Activated CD8-positive, alpha-beta memory T cell treated with anti-CD3 and anti-CD28 coated beads for 48 hours (primary cell): ENCODE data around the gene IFT74.
"Not testable (repeated sequence)": the region's sequence is repeated elsewhere in the genome, so short reads cannot be mapped to it uniquely, and the experiment has no call there.

ENCODE experiments used
- DNase-seq, 3 experiments: peaks; one replicate each; pipeline ENCODE4 v3.0.0-alpha.2; 2020; ENCODE audit warnings: low read depth in 2 of 3, low spot score in 2 of 3

IFT74 gene

DNA sequence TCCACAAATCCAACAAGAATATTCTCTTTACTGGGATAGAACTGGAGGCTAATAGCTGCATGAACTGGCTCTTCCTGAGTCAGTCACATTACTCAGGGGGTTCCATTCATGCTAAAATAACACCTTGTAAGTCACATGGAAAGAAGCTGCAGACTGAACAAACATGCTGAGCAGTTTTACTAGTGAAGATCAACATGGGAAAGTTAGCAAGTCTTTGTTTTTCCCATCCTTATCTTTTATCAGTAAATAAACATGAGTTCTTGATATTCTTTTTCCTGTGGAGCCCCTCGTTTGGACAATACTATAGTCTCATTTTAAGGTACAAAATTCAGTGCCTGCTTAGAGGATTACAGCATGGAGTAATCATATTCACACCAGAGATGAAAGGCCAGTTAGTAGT is 109.1 kb downstream of the IFT74 start:
- DNase-seq: no peak

DNA sequence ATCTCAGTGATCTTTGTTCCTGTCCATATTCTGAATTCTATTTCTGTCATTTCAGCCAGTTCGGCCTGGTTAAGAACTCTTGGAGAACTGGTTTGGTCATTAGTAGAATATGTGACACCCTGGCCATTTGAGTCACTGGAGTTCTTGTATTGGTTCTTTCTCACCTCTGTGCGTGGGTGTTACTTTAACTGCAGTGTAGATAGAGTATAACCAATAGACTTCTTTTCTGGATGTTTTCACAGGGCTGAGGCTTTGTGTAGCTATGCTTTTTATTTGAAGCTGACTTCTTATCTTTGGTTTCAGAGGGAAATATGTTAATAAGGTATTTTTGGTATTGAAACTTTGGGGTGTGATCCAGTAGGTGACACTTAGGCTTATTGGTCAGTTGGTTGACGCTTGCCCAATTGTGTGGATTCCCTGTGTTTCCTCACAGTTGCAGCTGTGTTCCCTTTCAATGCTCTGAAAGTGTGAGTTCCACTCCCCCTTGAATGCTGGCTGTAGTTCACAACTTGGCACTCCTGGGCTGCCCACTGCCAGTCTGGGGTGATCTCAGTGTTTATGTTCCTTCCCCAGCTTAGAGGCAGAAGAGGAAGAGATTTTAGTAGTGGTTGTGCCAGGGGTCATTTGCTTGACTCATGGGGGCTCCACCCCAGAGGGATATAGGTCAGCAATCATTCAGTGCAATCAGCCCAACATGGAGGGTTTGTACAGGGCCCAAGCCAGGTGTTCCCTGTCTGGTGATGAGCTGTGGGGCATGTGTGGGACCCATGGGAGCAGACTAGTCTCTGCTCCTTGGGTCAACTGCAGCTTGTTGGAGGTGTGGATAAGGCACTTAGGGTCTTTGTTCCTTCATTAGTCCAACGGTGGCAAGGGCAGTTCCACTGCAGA is 117.9 kb downstream of the IFT74 start:
- DNase-seq: no peak

DNA sequence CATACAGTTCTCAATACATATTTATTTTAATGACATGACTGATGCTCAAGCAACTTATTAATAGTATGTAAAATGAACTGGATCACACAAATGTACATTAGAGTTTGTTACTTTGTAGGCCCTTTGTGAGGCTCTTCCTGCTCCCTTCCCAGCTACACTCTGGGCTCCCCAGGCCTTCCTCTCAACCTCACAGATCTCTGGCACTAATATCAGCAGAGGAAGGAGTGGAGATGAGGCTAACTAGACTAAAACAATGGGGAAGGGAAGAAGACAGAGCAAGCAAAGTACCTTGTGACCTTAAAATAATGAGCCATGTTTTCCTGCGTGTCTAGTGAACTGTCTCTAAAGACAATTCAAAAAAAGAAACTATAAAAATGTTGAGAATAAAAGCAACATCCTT is 122.5 kb downstream of the IFT74 start:
- no peak for DNase-seq

DNA sequence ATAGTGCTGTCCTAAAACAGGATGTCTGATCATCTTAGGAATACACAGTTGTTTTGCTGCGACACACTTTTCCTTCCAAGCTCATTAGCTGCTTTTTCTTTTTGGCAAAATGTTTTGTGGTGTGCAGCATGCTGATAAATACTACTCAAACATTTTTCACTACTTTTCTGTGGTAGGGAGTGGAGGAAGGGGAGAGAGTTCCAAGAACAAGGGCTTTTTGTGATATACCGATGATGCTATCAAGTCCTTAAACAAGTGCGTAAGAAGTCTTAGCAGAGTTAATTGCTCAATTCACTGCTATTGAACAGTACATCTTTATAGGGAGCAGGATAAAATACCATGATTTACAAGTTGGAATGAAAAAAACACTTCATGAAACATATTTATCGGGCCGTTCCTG is 129.2 kb downstream of the IFT74 start:
- DNase-seq: no peak

DNA sequence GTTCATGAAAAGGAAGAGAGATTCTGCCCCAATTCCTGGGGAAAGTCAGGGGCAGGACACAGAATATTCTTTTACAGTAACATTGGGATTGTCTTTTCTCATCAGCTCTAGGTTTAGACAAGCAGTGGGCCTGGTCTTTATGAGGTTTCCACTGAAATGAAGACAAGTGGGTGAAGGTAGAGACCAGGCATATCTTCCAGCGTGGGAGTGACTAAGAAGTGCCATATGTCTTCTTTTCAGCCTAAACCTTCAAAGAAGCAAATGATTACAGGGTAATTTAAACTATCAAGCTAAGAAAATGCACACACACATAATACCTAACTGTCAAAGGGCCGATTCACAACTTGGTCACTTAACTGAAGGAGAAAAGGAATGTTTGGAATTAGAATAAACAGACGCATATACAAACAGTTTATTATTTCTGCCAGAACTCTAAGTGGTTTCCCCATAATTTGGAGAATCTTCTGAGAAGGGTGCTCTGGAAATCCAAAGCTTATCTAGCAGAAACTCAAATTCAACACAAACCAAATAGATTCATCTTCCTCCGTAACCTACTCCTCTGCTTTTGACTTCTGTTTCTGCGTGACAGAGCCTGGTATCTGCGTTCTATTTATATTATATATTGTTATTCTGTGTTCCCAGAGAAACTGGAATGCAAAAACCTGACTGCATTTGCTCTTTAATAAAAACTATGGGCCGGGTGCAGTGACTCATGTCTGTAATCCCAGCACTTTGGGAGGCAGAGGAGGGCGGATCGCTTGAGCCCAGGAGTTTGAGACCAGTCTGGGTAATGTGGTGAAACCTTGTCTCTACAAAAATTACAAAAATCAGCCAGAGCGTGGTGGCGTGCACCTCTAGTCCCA is 130.8 kb downstream of the IFT74 start:
- DNase-seq: no peak

DNA sequence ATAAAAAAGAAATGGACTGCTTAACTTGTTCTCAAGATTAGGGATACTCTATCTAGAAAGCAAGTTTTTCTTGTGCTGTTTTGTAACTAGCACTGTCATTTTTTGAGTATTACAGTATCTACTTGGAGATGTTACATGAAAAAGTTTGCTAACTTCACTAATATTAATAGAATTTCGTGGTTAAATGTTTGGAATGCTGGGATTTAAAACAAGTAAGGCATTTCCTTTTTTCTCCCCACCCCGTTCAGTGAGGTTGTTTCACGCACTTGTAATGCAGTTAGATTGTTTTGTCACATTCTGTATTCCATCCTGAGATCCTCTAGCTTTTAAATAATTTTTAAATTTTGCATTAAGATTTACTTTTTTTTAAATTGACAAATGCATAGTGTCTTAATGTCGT is 132.8 kb downstream of the IFT74 start:
- no peak for DNase-seq

DNA sequence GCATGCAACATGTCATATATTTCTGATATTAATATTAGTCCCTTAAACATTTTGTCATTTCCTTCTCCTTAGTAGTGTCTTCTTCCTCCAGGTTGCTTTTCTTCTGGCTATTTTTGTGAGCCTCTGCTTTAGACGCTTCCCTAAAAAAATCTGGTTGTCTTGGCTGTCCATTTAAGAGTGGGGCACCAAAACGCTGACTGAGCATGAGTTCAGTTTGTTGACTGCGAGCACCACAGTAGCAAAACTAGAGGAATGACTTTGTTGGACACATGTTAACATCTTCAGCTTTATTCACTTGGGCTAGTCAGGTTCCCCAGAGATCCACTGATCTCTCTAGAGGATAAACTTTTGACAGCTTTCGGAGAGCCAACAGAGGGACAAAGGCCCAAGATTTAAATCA is 133.5 kb downstream of the IFT74 start:
- no peak for DNase-seq

DNA sequence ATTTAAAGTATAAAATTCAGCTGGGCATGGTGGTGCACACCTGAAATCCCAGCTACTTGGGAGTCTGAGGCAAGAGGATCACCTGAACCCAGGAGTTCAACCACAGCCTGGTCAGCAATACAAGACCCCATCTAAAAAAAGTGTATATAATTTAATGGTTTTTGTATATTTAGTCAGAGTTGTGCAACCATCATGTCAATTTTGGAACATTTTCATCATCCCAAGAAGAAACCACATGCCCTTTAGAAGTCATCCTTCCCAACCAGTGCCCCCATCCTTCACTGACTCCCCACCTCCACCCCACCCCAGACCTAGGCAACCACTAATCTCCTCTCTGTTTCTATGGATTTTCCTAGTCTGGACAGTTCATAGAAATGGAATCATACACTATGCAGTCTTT is 134.0 kb downstream of the IFT74 start:
- no peak for DNase-seq

DNA sequence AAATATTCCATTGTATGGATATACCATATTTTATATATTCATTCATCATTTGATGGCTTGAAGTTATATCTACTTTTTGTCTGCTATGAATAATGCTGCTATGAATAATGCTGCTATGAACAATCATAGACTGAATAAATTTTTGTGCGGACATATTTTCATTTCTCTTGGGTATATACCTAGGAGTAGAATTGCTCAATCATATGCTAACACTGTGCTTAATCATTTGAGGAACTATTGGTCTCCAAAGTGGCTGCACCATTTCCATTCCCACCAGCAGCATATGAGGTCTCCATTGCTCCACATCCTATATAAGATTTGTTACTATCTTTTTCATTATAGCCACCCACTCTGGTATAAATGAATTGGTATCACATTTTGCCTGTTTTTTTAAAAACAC is 134.5 kb downstream of the IFT74 start:
- DNase-seq: no peak

DNA sequence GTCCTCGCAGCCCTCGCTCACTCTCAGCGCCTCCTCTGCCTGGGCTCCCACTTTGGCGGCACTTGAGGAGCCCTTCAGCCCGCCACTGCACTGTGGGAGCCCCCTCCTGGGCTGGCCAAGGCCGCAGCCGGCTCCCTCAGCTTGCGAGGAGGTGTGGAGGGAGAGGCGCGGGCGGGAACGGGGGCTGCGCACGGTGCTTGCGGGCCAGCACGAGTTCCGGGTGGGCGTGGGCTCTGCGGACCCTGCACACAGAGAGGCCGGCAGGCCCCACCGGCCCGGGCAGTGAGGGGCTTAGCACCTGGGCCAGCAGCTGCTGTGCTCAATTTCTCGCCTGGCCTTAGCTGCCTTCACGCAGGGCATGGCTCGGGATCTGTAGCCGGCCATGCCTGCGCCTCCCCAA is 136.3 kb downstream of the IFT74 start:
- DNase-seq: not testable (repeated sequence)

DNA sequence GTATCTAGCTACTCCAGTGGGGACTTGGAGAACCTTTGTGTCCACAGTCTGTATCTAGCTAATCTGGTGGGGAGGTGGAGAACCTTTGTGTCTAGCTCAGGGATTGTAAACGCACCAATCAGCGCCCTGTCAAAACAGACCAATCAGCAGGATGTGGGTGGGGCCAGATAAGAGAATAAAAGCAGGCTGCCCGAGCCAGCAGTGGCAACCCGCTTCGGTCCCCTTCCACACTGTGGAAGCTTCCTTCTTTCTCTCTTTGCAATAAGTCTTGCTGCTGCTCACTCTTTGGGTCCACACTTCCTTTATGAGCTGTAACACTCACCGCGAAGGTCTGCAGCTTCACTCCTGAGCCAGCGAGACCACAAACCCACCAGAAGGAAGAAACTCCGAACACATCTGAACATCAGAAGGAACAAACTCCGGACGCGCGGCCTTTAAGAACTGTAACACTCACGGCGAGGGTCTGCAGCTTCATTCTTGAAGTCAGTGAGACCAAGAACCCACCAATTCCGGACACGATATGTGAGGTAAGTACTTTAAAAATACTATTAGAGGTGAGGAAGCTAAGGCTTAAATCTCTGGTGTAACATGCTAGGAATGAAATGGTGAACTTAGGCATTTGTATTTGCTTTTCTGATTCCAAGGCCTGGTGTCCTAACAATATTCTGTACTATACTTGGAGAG is 137.3 kb downstream of the IFT74 start:
- not testable (repeated sequence) for DNase-seq

DNA sequence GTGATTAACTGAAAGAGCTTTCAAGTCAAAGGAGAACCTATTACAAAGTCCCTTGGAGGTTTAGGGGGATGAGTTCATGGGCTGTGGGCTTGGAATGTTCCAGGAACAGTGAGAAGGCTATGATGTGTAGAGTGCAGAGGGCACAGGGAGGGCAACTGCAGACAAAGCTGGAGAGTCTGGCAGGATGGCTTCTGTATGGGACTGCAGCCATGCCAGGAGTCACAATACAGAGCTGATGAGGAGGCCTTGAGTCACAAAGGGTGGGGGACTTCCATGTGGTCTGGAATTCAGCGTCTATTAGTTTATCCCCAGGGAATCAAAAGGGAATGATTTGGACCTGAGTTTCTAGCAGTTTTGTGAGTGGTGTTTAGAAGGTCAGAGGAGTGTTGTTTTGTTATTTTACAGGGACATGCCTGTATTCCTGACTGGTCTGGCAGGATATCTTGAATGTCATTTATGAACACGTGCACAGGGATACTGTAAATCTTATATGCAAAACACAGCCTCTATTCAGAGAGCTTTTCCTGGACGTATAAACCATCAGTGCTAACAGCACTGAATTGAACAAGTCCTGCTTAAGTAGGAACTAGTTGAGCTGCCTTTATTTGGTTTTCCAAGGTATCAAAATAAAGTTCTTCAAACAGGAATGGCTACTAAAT is 138.6 kb downstream of the IFT74 start:
- DNase-seq: no peak

DNA sequence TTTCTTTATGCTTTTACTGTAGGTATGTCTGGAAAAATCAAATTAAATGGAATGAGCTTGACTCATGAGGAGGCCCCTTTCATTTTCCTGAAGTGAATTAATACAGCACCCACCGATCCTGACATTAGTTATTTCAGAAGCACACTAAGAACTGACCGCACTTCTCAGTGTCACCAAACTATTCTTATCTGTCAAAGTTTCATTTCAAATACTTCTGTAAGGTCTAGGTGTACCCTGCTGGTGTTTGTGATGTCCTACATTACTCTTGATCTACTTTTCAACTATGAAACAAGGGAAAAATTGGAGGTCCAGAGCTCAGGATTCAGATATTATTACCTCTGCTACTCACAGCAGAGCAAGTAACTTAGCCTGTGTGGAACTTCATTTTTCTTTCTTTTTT is 151.0 kb downstream of the IFT74 start:
- DNase-seq: no peak

DNA sequence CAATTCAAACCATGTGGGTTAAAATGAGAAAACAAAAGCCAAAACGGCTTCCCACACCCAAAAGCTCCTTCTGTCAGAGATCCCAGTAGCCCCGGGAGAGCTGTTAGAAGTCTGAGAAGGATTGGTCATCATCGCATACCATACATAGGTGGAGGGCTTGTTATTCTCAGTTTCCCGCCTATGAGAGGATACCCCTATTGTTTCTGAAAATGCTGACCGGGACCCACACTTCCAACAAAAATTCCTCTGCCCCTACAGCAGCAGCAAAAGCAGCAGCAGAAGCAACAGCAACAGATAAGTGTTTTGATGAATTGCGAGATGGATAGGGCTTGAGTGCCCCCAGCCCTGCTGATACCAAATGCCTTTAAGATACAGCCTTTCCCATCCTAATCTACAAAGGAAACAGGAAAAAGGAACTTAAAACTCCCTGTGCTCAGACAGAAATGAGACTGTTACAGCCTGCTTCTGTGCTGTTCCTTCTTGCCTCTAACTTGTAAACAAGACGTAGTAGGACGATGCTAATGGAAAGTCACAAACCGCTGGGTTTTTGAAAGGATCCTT is 152.8 kb downstream of the IFT74 start, which contains the start of gene TEK:
TEK (plus strand) TSS at position 245 of the 561 bp plus-strand sequence. CDS start 366 bp downstream, outside the sequence.
- DNase-seq: no peak

DNA sequence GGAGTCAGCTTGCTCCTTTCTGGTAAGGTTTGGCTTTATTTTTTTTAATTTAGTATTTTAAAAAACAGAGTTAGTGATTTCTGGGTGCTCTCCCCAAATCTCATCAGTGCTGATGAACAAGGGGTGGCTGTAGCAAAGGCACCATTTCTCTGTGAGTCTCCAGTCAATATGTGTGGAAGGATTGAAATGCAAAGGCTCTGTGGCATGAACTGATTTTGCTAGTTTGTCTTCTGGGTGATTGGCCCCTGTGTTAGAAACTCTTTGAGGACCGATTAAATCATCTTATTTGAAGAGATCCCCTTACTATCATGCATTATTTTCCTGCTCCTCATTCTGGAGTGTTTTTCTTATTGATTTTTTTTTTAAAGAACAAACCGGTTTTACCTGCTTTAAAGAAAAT is 153.4 kb downstream of the IFT74 start:
- DNase-seq: no peak

DNA sequence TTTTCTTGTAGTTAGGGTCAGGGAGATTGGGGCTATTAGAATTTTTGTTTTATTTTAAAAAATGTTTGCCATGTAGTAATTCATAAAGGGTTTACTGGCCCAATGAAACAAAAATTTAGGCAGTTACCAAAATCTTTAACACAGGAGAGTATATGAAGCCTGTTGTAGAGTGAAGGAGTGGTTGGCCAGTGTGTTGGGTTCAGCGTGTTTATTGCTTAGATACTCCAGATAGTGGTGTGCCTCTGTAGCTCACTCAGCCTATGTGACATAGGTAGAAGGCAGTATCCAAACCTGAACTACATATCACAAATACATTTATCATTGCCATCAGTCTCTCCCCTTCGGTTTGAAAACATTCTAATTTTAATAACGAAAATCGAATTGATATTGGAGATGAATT is 154.0 kb downstream of the IFT74 start:
- no peak for DNase-seq

DNA sequence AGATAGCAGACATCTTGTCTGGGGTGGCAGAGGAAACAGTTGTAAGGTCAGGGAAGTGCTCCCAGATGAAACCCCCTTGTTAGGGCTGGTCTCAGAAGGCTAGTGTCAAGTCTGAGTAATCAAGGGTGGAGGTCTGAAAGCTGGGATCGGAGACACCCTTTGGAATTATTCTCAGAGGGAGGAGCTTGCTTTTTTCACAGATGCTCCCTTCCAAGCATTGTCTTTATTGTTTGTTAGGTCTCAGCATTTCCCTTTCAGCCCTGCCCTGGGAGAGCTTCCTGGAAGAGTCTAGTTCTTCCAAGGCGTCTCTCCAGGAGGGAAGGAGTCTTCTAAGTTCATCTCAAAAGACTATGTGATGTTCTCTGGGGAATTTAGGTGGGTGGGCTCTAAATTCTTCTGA is 156.0 kb downstream of the IFT74 start:
- DNase-seq: no peak
